ENCODE data around the gene IFNLR1.
A peak's percentile ranks its signal among the peaks of the same experiment; 100 is the strongest.

IFNLR1 gene

GRCh38 chr1:24173638-24174575 is 13.2 kb downstream of the IFNLR1 start:
- H3K9me3 Mint-ChIP-seq: no peaks in the 10 kb centered on the region
- H3K36me3 Mint-ChIP-seq: no peaks in the 10 kb centered on the region
- H3K27ac Mint-ChIP-seq: peak overlapping the region; percentile 11
- no peaks in the 10 kb centered on the region for H3K4me1 Mint-ChIP-seq
- H3K4me3 Mint-ChIP-seq: no peak overlapping the region
- DNase-seq (ENCODE audit: low spot score in 2 of 2) (no peak), ATAC-seq (no peak)

DNA sequence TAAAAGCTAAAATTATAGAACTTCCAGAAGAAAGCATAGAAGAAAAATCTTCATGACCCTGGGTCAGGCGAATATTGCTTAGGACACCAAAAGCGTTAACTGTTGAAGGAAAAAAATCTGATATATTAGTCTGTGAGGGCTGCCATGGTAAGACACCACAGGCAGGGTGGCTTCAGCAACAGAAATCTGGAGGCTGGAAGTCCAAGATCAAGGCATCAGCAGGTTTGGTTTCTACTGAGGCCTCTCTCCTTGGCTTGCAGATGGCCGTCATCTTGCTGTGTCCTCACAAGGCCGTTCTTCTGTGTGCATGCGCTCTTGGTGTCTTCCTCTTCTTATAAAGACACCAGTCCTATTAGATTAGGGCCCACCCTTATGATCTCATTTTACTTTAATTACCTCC is 14.5 kb downstream of the IFNLR1 start:
- DNase-seq (ENCODE audit: low spot score in 2 of 2) (no peak), ATAC-seq (no peak)
- Mint-ChIP-seq H3K4me3 (no peak overlapping the region), H3K9me3 (no peaks in the 10 kb centered on the region), H3K27ac (no peak overlapping the region), H3K4me1 (no peaks in the 10 kb centered on the region), H3K36me3 (peaks cover 3% of the 10 kb centered on the region)

- Mint-ChIP-seq H3K27ac (no peak overlapping the region), H3K4me3 (no peak overlapping the region), H3K9me3 (no peaks in the 10 kb centered on the region), H3K36me3 (peaks cover 4% of the 10 kb centered on the region), H3K4me1 (no peaks in the 10 kb centered on the region)
- ATAC-seq: no peak
- DNase-seq (ENCODE audit: low spot score in 2 of 2): no peak
Measured at GRCh38 chr1:24169286-24169685, 17.8 kb downstream of the IFNLR1 start.

DNA sequence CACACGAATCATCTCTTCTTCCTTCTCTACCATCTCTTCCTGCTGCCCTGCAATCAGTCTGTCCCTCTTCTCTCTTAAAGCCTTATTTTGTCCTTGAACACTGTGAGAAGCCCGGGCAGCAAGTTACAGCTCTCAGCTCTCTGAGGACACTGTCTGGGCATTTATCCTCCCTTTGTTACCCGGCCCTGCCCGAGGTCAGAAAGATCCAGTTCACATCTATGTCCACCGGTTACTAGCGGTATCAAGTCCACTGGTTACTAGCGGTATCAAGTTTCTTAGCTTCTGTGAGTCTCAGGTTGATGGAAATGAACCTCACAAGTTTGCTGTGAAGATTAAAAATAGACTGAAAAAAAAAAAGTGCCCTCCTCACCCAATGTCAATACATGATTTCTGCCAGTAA is 18.8 kb downstream of the IFNLR1 start:
- Mint-ChIP-seq H3K36me3 (peaks cover 4% of the 10 kb centered on the region), H3K4me3 (no peak overlapping the region), H3K9me3 (no peaks in the 10 kb centered on the region), H3K4me1 (no peaks in the 10 kb centered on the region), H3K27ac (no peak overlapping the region)
- no peak for DNase-seq (ENCODE audit: low spot score in 2 of 2)
- ATAC-seq: no peak

- DNase-seq (ENCODE audit: low spot score in 2 of 2) (no peak), ATAC-seq (no peak)
- Mint-ChIP-seq H3K27ac (no peak overlapping the region), H3K9me3 (no peaks in the 10 kb centered on the region), H3K4me3 (no peak overlapping the region), H3K4me1 (no peaks in the 10 kb centered on the region), H3K36me3 (peaks cover 4% of the 10 kb centered on the region)
Measured at GRCh38 chr1:24167008-24167407, 20.1 kb downstream of the IFNLR1 start.

DNA sequence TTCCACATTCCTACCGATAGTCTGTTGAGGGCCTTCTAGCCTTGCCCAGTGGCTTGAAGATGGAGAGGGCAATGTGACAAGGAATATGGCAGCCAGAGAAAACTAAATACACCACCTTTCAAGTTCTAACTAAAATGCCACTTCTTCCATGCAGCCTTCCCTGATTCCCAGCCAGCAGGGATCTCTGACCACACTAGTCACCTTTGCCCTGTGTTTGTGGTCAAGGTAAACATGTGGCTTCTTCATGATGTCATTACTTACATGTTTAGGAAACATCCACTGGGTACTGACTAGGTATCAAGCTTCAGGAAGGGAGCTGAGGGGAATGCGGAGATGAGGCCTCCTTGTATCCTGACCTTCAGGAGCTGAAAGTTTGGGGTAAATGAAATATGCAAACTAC is 21.6 kb downstream of the IFNLR1 start:
- no peaks in the 10 kb centered on the region for H3K9me3 Mint-ChIP-seq
- no peak overlapping the region for H3K27ac Mint-ChIP-seq
- no peak overlapping the region for H3K4me3 Mint-ChIP-seq

GRCh38 chr1:24164004-24164403 is 23.1 kb downstream of the IFNLR1 start:
- Mint-ChIP-seq H3K4me3 (no peak overlapping the region), H3K27ac (no peak overlapping the region), H3K9me3 (no peaks in the 10 kb centered on the region), H3K36me3 (peaks cover 11% of the 10 kb centered on the region), H3K4me1 (no peaks in the 10 kb centered on the region)
- DNase-seq (ENCODE audit: low spot score in 2 of 2) (no peak), ATAC-seq (no peak)

More for the DNA sequence above, 21.6 kb downstream of the IFNLR1 start:
- no peak for DNase-seq (ENCODE audit: low spot score in 2 of 2)
- H3K36me3 Mint-ChIP-seq: peaks cover 4% of the 10 kb centered on the region
- no peaks in the 10 kb centered on the region for H3K4me1 Mint-ChIP-seq
- no peak for ATAC-seq

DNA sequence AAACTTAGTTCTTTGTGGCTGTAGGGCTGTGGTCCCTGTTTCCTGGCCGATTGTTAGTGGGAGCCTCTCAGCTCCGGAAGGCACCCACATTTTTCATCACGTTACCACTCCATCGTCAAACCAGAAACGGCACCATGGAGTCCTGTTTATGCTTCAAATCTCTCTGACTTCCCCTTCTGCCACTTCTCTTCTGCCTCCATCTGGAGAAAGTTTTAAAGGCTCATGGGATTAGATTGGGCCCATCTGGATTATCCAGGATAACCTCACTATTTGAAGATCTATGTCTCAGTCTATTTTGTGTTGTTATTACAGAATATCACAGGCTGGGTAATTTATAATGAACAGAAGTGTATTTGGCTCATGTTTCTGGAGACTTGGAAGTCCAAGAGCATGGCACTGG is 24.9 kb downstream of the IFNLR1 start:
- DNase-seq (ENCODE audit: low spot score in 2 of 2) (no peak), ATAC-seq (no peak)
- Mint-ChIP-seq H3K36me3 (peaks cover 6% of the 10 kb centered on the region), H3K9me3 (no peaks in the 10 kb centered on the region), H3K4me3 (no peak overlapping the region), H3K27ac (peak overlapping the region; percentile 40), H3K4me1 (no peaks in the 10 kb centered on the region)

GRCh38 chr1:24161270-24161669 is 25.8 kb downstream of the IFNLR1 start:
- Mint-ChIP-seq H3K4me1 (no peaks in the 10 kb centered on the region), H3K9me3 (no peaks in the 10 kb centered on the region), H3K4me3 (no peak overlapping the region), H3K27ac (peak overlapping the region; percentile 34), H3K36me3 (peaks cover 6% of the 10 kb centered on the region)
- ATAC-seq: no peak
- no peak for DNase-seq (ENCODE audit: low spot score in 2 of 2)

- H3K4me1 Mint-ChIP-seq: no peaks in the 10 kb centered on the region
- no peak for DNase-seq (ENCODE audit: low spot score in 2 of 2)
- ATAC-seq: no peak
- H3K27ac Mint-ChIP-seq: no peak overlapping the region
- H3K9me3 Mint-ChIP-seq: no peaks in the 10 kb centered on the region
- H3K4me3 Mint-ChIP-seq: no peak overlapping the region
- H3K36me3 Mint-ChIP-seq: peaks cover 6% of the 10 kb centered on the region
Measured at GRCh38 chr1:24159366-24159765, 27.7 kb downstream of the IFNLR1 start.

DNA sequence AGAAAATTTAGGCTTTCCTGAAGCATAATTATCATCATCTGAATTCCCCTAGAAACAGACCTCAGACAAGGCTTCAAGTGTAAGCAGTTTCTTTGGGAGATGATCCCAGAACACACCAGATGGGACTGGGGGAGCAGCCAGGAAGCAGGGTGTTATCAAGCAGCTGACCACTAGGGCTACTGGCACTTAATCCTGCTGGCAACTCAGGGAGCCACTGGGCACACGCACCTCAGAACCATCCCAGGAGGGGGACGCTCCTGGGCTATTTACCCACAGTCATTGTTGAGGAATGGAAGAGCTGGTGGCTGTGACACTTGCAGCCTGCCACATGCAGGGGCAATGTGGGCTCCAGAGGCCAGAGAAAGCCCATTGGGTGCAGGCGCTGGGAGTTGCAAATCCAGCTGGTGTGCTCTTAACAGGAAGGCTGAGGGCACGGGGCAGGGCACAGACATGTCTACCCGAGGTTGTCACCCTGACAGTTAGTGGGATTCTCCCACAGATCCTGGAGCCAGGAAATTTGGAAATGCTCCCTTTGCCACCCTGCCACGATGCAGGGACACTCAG is 29.1 kb downstream of the IFNLR1 start:
- no peak for DNase-seq (ENCODE audit: low spot score in 2 of 2)
- Mint-ChIP-seq H3K27ac (peak overlapping the region; percentile 23), H3K4me3 (no peak overlapping the region), H3K36me3 (peaks cover 6% of the 10 kb centered on the region), H3K4me1 (no peaks in the 10 kb centered on the region), H3K9me3 (no peaks in the 10 kb centered on the region)
- ATAC-seq: no peak

- H3K4me3 Mint-ChIP-seq: no peak overlapping the region
- DNase-seq (ENCODE audit: low spot score in 2 of 2): no peak
- H3K36me3 Mint-ChIP-seq: peaks cover 6% of the 10 kb centered on the region
- no peaks in the 10 kb centered on the region for H3K4me1 Mint-ChIP-seq
- no peak for ATAC-seq
- no peak overlapping the region for H3K27ac Mint-ChIP-seq
- no peaks in the 10 kb centered on the region for H3K9me3 Mint-ChIP-seq
Measured at GRCh38 chr1:24156542-24157260, 30.4 kb downstream of the IFNLR1 start.

- Mint-ChIP-seq H3K27ac (no peak overlapping the region), H3K4me3 (no peak overlapping the region), H3K4me1 (peaks cover 7% of the 10 kb centered on the region), H3K36me3 (peaks cover 6% of the 10 kb centered on the region), H3K9me3 (no peaks in the 10 kb centered on the region)
- ATAC-seq (no peak), DNase-seq (ENCODE audit: low spot score in 2 of 2) (no peak)
Measured at GRCh38 chr1:24155011-24155782, 31.9 kb downstream of the IFNLR1 start.

DNA sequence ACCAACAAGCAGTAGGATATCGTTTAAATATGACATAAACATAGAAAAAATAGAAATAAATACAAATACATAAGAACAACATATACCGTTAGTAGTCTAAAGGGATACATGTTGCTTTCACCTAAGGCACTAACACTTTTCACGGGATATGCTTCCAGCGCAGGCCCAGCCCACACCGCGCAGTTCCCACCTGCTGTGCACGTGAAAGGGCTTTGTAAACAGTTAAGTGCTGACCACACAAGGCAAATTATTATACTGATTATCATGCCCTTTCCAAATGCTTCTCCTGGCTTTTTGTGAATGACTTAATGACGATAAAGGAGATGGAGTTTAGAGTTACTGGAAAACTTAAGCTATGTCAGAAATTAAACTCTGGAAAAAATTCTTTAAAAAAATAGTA is 32.9 kb downstream of the IFNLR1 start:
- Mint-ChIP-seq H3K9me3 (no peaks in the 10 kb centered on the region), H3K27ac (no peak overlapping the region), H3K36me3 (peaks cover under 1% of the 10 kb centered on the region), H3K4me1 (peaks cover 13% of the 10 kb centered on the region), H3K4me3 (no peak overlapping the region)
- DNase-seq (ENCODE audit: low spot score in 2 of 2): no peak
- no peak for ATAC-seq

Data from stimulated activated effector memory CD8-positive, alpha-beta T cell treated with anti-CD3 and anti-CD28 coated beads, Interleukin-12 subunit alpha, Interleukin-12 subunit beta, amount 100 ng/mL, for 72 hours (primary cell).